Hematopoietic multipotent progenitor cell (in vitro differentiated cells): ENCODE results near the gene SYCP2. TPM values are rescaled to one million over a fixed set of nuclear protein-coding genes. Genes with fewer than 3 reads are reported as not detected.
"Not testable (repeated sequence)": the region's sequence is repeated elsewhere in the genome, so short reads cannot be mapped to it uniquely, and the experiment has no call there.

Source experiments
- DNase-seq, 3 donors: peaks; one replicate each; pipeline ENCODE4 v3.0.0-alpha.2; 2011 to 2015; ENCODE audit warnings: low read depth in 2 of 3, low spot score in 2 of 3
- total RNA-seq: library from RNA; depleted of rRNA; stranded (reverse); fragments of >200 nt; gene quantifications from one replicate; pipeline ENCODE4 v1.2.3, GENCODE V29; 2012

The SYCP2 gene
- total RNA-seq, 1 donor: 0.27 TPM

DNA sequence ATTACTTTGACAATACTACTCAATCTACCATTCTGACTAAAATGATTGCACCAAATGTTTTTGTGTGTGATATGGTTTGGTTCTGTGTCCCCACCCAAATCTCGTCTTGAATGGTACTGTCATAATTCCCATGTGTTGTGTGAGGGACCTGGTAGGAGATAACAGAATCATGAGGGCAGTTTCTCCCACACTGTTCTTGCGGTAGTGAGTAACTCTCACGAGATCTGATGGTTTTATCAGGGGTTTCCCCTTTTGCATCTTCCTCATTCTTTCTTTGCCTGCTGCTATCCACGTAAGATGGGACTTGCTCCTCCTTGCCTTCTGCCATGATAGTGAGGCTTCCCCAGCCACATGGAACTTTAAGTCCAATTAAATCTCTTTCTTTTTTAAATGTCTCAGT, 20.8 kb downstream of the SYCP2 start:
- peak in 2 of 3 donors; percentile 15 to 24 for DNase-seq

DNA sequence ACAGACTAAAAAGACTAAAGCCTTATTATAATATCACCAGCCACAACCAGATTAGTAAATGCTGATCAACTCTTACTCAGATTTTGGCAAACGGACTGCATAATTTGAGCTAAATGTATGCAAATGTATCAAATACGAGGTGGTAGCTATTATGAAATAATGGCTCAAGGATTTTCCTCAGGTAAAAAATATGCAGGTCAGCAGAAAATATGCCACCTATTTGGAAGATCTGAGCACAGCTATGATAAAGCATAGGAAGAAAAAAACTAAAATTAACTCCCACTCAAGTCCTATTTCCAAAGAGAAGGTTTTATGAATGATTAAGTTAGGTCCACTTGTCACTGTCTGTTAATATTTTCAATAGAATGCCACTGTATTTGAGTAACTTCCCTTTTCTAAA, 22.4 kb downstream of the SYCP2 start:
- DNase-seq: no peak

DNA sequence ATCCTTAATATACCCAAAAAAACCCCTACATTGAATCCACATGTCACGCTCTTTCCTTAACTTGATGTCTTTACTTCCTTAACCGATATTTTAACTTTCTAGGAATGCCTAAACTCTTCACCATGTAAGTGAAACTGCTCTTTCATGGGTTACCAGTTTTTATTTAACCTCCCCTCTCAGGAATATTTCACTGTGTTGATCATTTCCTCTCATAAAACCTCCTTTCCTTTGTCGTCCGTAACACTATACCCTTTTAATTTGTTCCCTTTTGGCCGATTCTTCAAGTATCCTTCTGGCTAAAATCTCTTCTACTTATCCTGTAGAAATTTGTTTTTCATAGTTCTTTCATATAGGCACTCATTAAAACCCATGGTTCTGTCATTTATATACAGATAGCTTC, 24.6 kb downstream of the SYCP2 start:
- no peak for DNase-seq

DNA sequence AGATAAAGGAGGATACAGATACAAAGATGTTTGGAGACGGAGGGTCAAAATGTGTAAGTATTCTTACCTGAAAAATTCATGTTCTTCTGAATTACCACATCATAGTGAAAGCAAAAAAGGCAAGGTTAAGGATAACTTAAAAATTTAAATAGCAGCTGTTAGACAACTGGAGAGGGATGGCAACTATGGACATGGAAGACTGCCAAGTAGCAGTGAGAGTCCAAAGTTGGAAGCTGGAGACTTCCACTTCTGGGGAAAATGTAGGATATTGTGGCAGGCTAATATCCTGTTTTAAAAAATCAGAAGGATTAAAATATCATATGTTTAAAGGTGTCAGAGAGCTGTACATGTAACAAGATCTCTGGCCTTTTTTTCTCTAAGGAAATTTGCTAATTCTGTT, 29.8 kb downstream of the SYCP2 start:
- DNase-seq: no peak

DNA sequence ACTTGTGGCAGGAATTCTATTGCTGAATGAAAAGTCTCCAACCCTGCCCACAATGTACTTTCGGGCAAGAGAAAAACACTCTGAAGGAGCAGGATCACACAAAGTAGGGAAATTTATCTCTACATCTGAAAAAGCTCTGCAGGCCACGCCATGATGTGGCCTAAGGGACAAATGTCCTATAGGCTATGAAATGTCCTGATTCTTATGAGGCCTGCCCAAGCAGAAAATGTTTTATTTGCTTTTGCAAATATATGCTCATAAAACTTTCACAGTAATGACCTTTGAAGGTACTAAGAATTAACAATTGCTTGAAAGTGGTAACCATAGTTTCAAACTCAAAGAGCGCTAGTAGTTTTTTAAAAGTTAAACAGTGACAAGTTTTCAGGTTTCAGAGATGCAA, 31.0 kb downstream of the SYCP2 start:
- DNase-seq: no peak

DNA sequence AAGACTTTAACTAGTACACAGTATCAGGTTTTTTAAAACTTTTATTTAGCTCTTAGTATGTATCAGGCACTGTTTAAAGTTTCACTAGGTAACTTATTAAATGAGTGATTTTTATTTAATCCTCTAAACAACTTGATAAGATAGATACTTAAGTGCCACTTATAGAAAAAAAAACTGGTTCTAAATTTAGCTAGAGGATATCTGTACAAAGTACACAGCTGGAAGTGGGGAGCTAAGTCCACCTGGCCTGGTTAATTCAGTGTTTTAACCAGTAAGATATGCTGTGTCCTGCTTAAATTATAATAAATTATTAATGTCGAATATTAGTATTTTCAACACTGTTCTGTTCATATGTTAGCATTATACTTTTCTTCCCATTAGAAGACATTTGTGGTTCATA, 37.5 kb downstream of the SYCP2 start:
- DNase-seq: no peak

DNA sequence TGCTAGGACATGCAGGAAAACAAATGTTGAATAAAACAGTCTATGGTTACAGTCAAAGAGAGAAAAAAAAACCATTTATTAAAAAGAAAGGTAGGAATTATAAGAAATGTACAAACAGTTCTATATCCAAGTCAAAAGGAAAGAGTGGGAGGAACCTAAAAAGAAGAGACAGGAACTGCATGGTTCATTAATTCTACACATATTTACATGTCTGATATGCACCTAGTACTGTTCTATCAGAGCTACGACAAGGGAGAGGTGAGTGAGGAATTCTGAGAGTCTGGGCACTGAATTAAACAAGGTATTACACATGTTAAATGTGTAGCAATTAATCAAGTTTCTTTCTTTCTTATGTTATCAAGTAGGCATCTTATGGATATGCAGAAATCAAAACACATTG, 41.9 kb downstream of the SYCP2 start:
- no peak for DNase-seq

DNA sequence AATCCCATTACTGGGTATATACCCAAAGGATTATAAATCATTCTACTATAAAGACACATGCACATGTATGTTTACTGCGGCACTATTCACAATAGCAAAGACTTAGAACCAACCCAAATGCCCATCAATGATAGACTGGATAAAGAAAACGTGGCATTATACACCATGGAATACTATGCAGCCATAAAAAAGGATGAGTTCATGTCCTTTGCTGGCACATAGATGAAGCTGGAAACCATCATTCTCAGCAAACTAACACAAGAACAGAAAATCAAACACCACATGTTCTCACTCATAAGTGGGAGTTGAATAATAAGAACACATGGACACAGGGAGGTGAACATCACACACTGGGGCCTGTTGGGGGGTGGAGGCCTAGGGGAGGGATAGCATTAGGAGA, 43.4 kb downstream of the SYCP2 start:
- not testable (repeated sequence) for DNase-seq

DNA sequence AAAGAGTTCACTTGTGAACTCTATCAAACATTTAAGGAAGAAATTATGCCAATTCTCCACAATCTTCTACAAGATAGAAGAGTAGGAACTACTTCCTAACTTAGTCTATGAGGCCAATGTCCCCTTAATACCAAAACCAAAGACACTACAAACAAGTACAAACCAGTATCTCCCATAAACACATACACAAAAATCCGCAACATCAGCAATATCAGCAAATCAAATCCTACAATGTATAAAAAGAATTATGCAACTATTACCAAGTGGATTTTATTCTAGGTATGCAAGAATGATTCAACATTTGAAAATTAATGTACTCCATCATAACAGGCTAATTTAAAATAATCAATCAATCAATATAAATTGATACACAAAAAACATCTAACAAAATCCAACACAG, 45.4 kb downstream of the SYCP2 start:
- DNase-seq: no peak

DNA sequence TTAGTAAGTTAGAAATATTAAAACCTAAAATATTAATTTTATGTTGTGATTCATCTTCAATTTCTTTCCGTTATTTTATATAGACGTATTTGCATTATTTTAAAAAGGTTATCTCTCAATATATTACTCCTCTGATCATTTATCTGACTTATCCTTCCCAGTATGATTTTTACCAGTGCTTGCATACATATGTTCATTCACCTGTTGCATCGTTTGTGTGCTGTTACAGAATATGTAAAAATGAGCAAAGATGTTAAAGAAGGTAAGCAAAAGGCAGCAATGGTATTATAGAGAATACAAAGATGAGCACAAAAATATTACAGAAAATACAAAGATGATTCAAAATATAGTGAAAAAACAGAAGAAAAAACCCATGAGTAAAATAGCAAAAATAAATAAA, 48.9 kb downstream of the SYCP2 start:
- no peak for DNase-seq

DNA sequence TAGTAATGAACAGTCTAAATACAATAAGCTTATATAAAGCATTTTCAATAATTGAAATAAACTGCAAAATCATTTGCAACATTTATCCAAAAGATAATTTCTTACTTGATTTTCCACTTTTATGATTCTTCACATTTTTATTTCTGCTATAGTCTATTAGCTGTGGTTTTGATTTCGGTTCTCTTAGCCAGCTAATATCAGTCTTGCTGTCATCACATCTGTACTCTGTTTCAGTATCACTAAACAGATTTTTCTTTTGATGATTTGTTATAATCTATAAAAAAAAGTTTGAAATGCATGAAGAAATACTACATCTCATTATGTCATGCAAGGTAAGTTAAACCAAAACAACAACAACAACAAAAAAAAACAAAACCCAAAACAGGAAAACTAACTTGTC, 53.2 kb downstream of the SYCP2 start:
- DNase-seq: no peak

DNA sequence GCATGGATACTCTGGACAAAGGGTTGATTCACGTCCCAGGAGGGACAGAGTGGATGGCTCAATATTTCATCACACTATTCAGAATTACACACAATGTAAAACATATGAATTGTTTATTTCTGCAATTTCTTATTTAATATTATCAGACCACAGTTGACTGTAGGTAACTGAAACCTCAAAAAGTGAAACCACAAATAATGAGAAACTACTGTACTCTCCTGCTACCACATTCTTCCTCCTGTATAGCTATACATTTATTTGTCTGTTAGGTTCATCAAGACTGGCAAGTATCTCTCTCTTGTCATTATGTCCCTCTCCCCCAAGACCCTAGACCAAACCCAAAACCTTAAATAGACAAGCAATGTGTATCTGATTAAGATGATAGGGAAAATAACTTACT, 60.0 kb downstream of the SYCP2 start:
- DNase-seq: no peak

DNA sequence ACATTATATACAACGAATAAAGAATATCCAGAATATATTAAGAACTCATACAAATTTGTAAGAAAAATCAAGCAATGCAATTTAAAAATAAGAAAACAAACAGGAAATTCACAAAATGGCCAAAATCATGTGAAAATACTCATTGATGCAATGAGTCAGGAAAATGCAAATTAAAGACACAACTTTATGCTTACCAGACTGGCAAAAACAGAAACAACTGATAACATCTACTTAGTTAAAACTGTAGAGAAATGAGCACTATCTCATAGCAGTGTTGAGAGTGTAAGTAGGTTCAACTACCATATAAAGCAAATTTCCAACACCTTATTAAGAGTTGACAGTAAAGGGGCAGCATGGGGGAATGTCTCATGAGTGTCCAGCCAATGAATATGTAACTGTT, 62.3 kb downstream of the SYCP2 start:
- DNase-seq: no peak

DNA sequence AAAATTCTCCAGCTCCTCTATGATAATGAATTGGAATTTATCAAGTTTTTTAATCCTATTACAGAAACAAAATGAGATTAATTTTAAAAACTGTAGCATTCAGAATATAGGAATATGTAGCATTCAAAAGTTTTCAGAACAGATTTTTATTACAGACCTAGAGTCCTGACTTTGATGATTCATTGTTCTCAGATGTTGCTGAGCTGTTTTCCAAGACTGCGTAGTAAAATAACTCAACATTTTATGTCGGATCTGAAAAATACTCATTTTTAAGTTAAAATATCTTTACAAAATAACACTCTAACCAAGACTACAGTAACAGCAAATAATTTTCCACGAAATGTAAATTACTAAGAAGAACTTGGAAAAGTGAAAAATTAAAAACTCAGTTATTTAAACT, 67.1 kb downstream of the SYCP2 start:
- DNase-seq: no peak

DNA sequence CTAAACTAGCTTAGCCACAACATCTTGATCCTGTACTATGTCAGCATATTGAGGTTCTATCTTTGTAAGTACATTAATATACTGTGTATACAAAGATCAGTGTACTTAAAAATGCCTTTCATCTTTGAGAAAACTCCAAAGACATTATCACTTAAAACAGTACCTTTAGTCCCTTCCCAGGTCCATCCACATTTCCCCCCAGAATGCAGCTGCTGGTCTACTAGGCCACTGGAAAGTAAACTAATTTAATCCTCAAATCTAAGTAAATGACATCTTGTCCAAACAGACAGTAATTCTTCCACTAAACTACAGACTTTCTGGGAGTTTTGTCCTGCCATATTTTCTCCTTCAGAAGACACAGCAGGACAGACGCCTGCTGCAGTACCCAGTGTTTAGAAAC, 68.7 kb downstream of the SYCP2 start:
- no peak for DNase-seq

DNA sequence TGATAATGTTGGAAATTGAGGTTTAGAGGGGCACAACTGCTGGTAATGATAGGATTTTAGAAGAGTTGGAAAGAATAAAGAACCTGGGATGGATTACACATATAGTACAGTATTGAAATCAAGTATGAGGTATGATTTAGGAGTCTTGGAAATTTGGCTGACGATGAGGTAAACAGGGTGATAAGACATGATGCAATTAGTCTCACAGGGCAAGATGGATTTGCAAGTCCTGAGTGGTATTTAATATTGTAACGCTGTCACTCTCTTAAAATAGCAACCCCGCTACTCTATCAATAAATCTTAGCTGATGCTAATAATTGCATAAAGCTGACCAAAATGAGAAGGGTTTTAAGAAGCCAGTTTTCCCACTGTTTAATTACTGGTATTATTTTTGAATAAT, 70.4 kb downstream of the SYCP2 start:
- DNase-seq: no peak

DNA sequence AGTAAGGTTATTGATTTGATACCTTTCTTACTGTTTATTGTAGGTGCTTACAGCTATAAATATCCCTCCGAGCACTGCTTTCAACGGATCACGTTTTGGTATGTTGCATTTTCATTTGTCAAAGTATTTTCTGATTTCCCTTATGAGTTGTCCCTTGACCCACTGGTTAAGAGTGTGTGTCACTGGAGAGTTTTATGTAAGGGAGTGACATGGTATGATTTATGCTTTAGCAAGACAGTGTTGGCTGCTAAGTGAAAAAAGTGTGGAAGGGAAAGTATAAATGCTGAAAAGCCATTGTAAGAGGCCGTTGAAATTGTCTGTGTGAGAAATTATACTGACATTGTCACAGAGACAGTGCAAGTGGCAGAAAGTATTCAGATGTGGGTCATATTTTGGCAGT, 72.0 kb downstream of the SYCP2 start:
- no peak for DNase-seq

DNA sequence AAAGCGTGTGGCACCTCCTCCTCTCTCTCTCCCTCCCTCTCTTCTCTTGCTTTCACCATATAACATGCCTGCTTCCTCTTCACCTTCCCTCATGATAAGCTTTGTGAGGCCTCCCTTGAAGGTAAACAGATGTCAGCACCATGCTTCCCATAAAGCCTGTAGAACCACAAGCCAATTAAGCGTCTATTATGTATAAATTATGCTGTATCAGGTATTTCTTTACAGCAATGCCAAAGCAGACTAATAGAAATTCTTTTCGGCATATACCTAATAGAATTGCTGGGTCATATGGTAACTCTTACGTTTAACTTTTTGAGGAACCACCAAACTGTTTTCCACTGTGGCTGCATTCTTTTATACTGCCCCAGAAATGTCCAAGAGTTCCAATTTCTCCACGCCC, 75.0 kb downstream of the SYCP2 start:
- DNase-seq: no peak

DNA sequence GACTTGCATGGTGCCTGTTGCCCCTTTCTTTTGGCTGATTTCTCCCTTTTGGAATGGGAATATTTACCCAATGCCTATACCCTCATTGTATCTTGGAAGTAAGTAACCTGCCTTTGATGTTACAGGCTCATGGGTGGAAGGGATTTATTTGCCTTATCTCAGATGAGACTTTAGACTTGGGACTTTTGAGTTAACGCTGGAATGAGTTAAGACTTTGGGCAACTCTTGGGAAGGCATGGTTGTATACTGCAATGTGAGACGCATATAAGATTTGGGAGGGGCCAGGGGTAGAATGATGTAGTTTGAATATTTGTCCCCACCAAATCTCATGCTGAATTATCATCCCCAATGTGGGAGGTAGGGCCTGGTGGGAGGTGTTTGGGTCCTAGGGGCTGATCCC, 75.5 kb downstream of the SYCP2 start:
- DNase-seq: no peak

DNA sequence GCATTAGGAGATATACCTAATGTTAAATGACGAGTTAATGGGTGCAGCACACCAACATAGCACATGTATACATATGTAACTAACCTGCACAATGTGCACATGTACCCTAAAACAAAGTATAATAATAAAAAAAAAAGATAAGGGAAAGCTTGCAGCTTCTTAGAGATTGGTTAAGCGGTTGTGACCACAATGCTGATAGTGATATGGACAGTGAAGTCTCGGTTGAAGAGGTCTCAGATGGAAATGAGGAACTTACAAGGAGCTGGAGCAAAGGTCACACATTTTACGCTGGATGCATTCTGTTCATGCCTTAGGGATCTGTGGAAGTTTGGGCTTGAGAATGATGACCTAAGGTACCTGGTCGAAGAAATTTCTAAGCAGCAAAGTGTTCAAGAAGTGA, 76.5 kb downstream of the SYCP2 start:
- DNase-seq: not testable (repeated sequence)

DNA sequence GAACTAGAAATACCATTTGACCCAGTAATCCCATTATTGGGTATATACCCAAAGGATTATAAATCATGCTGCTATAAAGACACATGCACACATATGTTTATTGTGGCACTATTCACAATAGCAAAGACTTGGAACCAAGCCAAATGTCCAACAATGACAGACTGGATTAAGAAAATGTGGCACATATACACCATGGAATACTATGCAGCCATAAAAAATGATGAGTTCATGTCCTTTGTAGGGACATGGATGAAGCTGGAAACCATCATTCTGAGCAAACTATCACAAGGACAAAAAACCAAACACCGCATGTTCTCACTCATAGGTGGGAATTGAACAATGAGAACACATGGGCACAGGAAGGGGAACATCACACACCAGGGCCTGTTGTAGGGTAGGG, 76.9 kb downstream of the SYCP2 start:
- not testable (repeated sequence) for DNase-seq

DNA sequence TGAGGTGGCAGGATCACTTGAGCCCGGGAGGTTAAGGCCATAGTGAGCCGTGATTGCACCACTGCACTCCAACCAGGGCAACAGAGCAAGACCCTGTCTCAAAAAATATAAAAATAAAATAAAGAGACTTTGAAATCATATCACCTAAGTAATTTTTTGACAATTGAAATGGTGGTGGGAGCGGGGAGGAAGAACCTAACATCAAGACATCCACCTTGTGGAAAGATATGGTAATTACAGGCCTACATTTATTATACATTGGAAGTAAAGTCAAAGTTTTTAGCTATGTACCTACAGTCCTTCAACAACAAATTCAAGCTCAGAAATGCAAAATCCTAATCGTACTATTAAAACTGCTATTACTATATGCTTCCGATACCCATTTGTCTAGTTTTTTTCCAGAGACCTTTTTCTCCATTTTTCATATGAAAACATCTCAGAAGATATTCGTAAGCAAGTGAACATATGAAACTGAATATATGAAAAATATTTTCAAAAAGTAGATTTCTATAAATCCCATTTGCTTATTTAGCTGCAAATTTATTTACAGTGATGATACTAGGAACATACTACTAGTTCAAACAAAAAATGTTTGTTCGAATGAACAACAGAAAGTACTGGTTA, 83.3 kb downstream of the SYCP2 start:
- DNase-seq: peak in 2 of 3 donors; percentile 30 to 65

DNA sequence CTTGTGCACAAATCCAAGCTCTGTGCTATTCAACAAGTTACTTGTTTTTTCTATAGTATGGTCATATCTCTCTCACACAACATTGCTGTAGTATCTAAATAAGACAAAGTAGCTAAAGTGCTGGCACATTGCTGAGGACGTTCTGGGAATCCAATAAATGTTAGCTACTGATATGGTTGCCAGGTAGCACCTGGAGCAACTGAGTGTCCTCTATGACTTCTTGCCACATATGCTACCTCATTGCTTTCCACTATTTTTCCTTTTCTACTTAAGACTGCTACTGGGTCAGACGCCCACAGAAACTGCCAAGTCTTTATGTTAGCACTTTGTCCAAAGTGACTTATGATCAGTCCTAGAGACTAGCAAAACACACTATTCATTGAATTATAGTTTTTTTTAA, 85.3 kb downstream of the SYCP2 start:
- DNase-seq: no peak
